Thyroid gland (tissue), 4 donors: ENCODE results near the gene WNK2. TPM values are rescaled to one million over a fixed set of nuclear protein-coding genes. Genes with fewer than 3 reads are reported as not detected.

ENCODE experiments used
- DNase-seq, 2 donors: peaks; one replicate each; pipeline ENCODE4 v3.0.0-alpha.2; 2019
- H3K27ac ChIP-seq, 3 donors: fragments of 200-600 bp; sonication (generic); 1 replicate in 2 of 3; 2 replicates in 1 of 3; pipeline ENCODE4 v1.5.1; 2016 to 2019; ENCODE audit warnings: mild to moderate bottlenecking in 1 of 3, moderate library complexity in 1 of 3
- H3K27me3 ChIP-seq: fragments of 200-600 bp; sonication (generic); one replicate; pipeline ENCODE4 v1.5.1; 2019
- H3K36me3 ChIP-seq, 2 donors: fragments of 200-600 bp; sonication (generic); one replicate each; pipeline ENCODE4 v1.5.1; 2016 to 2019
- H3K4me1 ChIP-seq, 2 donors: fragments of 200-600 bp; sonication (generic); one replicate each; pipeline ENCODE4 v1.5.1; 2017 to 2019
- H3K4me3 ChIP-seq, 3 donors: fragments of 200-600 bp; sonication (generic); replicated peaks in 1 of 3; 1 replicate in 2 of 3; 2 replicates in 1 of 3; pipeline ENCODE4 v1.5.1; 2016; ENCODE audit warnings: mild to moderate bottlenecking in 1 of 3
- H3K9me3 ChIP-seq: fragments of 200-600 bp; sonication (generic); one replicate; pipeline ENCODE4 v1.5.1; 2017
- POLR2A ChIP-seq, 2 donors: fragments of 450-650 bp; IDR thresholded peaks; one replicate each; pipeline ENCODE4 v1.6.1; 2017; ENCODE audit warnings: antibody characterized with exemption in 2 of 2, mild to moderate bottlenecking in 2 of 2, moderate library complexity in 1 of 2
- WGBS, 2 donors: methylation state at CpG; one replicate each; pipeline ENCODE4 v1.1.5; 2017; 5-methylcytosine and 5-hydroxymethylcytosine counted together
- intact Hi-C: fragments of 100-400 bp; cut with DNase I; formaldehyde crosslinking; loops from one replicate; pipeline ENCODE4 v1.15.1; 2023
- total RNA-seq, 4 donors: library from RNA; depleted of rRNA; stranded (reverse); fragments of >200 nt; gene quantifications; one replicate each; pipeline ENCODE4 v1.2.3, GENCODE V29; 2016
- TF ChIP-seq, protein P1 (sequence below), 6 experiments: fragments of 200-600 bp in 3 of 6; fragments of 450-650 bp in 3 of 6; sonication (generic) in 3 of 6; IDR thresholded peaks; one replicate each; pipeline ENCODE4 v1.5.1; 2016 to 2019; ENCODE audit warnings: antibody characterized with exemption in 6 of 6, mild to moderate bottlenecking in 2 of 6, inconsistent platforms in 1 of 6, moderate library complexity in 1 of 6

Gene WNK2
- total RNA-seq, 4 donors from 2014 or later = 0.94 to 8.5 (median 8.1) TPM

DNA sequence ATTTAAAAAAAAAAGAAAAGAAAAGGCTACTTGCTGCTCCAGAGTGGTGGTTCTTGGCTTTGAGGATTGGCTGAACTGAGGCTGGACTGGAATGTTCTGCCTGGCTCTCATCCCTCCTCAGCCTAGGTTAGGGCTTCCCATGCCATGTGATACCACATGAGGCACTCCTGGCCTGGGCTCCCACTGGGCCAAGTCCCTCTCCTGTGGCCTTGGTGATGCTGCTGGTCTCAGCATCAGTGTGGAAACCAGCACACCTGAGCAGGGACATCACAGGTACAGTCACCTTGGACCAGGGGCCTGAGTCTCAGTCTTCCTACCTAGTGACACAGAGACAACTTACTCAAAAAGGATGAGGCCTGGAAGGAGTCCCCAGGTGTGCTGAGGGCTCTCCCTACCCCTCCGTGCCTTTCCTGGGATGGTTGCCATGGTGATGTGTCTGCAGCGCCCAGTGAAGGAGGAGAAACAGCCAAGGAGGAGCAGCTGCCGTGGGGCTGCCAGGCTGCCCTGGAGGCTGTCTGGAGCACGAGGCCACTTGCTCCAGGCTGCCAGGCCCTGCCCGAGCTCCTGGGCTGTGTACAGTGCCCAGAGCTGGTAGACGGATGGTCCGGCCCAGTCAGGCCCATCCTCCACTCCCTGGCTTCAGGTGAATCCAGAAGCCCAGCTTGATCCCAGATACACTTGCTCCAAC is 71.0 kb downstream of the WNK2 start:
- TF ChIP-seq, protein P1, sequence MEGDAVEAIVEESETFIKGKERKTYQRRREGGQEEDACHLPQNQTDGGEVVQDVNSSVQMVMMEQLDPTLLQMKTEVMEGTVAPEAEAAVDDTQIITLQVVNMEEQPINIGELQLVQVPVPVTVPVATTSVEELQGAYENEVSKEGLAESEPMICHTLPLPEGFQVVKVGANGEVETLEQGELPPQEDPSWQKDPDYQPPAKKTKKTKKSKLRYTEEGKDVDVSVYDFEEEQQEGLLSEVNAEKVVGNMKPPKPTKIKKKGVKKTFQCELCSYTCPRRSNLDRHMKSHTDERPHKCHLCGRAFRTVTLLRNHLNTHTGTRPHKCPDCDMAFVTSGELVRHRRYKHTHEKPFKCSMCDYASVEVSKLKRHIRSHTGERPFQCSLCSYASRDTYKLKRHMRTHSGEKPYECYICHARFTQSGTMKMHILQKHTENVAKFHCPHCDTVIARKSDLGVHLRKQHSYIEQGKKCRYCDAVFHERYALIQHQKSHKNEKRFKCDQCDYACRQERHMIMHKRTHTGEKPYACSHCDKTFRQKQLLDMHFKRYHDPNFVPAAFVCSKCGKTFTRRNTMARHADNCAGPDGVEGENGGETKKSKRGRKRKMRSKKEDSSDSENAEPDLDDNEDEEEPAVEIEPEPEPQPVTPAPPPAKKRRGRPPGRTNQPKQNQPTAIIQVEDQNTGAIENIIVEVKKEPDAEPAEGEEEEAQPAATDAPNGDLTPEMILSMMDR (IDR thresholded peaks at IDR 0.05) = no peak
- no peak for TF ChIP-seq POLR2A (IDR thresholded peaks at IDR 0.05)
- no peaks in the 10 kb centered on the region for H3K9me3 ChIP-seq
- H3K4me3 ChIP-seq = no peak overlapping the region
- no peaks in the 10 kb centered on the region for H3K4me1 ChIP-seq
- WGBS, 2 donors = 80 to 81% methylated on average over 5 to 7 of the region's 7 CpGs
- intact Hi-C loops = no loop called here
- no peak for DNase-seq
- H3K27ac ChIP-seq = no peak overlapping the region
- no peaks in the 10 kb centered on the region for H3K36me3 ChIP-seq
- no peaks in the 10 kb centered on the region for H3K27me3 ChIP-seq

DNA sequence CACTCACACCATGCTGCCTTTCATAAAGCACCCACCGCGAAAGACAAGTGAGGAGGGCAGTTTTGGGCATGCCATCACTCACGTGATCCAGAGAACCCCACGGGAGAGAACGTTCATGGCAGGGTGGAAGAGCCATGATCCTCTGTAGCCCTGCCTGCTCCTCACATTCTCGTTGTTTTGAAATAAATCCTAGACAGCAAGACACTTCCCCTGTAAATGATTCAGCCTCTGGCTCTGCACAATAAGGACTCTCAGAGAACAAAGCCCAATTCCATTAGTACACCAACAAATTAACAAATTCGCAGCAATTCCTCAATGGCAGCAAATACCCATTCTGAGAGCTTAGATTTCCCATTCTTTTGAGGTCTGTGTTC is 71.5 kb downstream of the WNK2 start:
- Histone ChIP-seq H3K4me1 (no peaks in the 10 kb centered on the region), H3K9me3 (no peaks in the 10 kb centered on the region), H3K36me3 (no peaks in the 10 kb centered on the region), H3K27me3 (no peaks in the 10 kb centered on the region), H3K27ac (no peak overlapping the region), H3K4me3 (no peak overlapping the region)
- DNase-seq = no peak
- TF ChIP-seq POLR2A (IDR thresholded peaks at IDR 0.05) = no peak
- TF ChIP-seq, protein P1 (IDR thresholded peaks at IDR 0.05) = no peak
- 84 to 94% methylated on average over 7 of the region's 7 CpGs for WGBS, 2 donors
- intact Hi-C loops = no loop called here

DNA sequence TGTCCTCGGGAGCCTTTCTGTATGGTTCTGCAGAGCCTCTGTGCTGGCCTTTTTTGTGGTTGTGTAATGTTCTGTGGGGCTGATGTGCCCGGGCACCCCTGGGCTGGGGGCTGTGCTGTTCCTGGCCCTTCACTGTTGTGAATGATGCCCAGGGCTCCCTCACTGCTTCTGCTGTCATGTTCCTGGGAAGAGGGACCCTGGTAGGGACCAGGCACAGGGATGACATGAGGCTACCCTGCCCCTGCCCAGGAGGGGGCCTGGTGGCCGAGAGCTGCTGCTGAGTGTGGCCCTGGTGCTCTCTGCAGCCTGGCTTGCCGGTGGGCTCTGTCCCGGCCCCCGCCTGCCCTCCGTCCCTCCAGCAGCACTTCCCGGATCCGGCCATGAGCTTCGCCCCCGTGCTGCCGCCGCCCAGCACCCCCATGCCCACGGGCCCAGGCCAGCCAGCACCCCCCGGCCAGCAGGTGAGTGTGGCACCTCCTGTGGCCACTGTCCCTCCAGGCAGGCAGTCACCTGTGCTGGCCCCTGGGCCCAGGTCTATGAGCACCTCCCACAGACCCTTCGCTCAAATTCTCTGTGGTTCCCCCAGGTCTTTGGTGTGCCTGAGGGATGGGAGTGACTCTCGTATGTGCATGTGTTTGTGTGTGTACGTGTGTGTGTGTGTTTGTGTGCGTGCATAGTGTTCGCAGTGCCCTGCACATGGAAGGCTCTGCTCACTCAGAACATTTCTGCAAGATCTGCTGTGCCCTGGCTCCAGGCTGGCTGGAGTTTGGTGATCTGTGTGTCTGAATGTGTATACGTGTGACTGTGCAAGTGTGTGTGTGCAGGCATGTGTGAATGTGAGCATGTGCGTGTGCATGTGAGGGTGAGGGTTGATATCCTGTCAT is 72.3 kb downstream of the WNK2 start:
- intact Hi-C loops = no loop called here
- DNase-seq = no peak
- Histone ChIP-seq H3K27ac (no peak overlapping the region), H3K4me1 (no peaks in the 10 kb centered on the region), H3K36me3 (no peaks in the 10 kb centered on the region), H3K9me3 (no peaks in the 10 kb centered on the region), H3K27me3 (no peaks in the 10 kb centered on the region), H3K4me3 (no peak overlapping the region)
- 96% methylated on average over 10 to 13 of the region's 22 CpGs for WGBS, 2 donors
- no peak for TF ChIP-seq POLR2A (IDR thresholded peaks at IDR 0.05)
- TF ChIP-seq, protein P1 (IDR thresholded peaks at IDR 0.05) = no peak

DNA sequence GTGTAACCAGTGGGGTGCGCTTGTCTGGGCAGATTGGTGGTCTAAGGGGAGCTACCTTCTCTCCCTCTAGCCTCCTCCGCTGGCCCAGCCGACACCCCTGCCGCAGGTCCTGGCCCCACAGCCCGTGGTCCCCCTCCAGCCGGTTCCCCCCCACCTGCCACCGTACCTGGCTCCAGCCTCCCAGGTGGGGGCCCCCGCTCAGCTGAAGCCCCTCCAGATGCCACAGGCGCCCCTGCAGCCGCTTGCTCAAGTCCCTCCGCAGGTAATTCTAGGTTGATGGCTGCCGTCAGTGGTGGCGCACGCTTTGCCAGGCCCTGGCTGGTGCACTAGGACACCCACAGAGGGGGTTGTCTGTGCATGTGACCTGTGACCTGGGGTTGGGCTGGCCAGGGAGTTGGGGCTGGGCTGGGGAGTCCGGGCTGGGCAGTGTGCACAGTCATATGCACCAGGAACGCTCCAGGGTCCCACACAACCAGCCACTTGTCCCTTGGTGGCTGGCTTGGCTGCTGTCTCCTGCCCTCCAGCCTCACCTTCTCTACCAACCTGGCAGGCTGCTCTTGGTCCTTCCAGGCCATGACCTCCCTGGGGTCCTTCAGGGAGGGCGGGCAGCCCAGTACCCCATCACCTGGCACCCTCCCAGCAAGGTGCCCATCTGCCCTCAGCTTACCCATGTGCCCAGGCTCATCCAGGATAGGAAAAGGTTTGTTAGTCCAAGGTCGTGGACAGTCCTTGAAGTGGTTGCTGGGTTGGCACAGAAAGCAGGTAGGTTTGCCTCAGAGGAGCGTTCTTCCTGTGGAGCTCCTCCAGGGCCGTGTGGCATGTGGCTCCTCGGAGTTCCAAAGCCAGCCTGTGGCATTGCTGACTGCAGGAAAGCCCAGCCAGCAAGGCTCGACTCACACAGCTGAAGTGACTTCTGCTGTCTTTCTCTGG is 73.2 kb downstream of the WNK2 start:
- no peak for DNase-seq
- H3K27ac ChIP-seq = no peak overlapping the region
- intact Hi-C loops = no loop called here

More for the DNA sequence above, 73.2 kb downstream of the WNK2 start:
- Histone ChIP-seq H3K4me1 (no peaks in the 10 kb centered on the region), H3K9me3 (no peaks in the 10 kb centered on the region), H3K4me3 (no peak overlapping the region), H3K27me3 (no peaks in the 10 kb centered on the region), H3K36me3 (no peaks in the 10 kb centered on the region)
- 91 to 94% methylated on average over 6 to 18 of the region's 22 CpGs for WGBS, 2 donors
- TF ChIP-seq POLR2A (IDR thresholded peaks at IDR 0.05) = no peak
- TF ChIP-seq, protein P1 (IDR thresholded peaks at IDR 0.05) = no peak
